HG02870 (cell line): Measurements from ENCODE around the gene RIOK1.

Experiments
- ATAC-seq: cut with Tn5 transposase; IDR thresholded peaks from one replicate; pipeline ENCODE4 v1.9.1; 2021; ENCODE audit warnings: mild to moderate bottlenecking, moderate library complexity; ENCODE audit not compliant: unreplicated experiment

The RIOK1 gene

DNA sequence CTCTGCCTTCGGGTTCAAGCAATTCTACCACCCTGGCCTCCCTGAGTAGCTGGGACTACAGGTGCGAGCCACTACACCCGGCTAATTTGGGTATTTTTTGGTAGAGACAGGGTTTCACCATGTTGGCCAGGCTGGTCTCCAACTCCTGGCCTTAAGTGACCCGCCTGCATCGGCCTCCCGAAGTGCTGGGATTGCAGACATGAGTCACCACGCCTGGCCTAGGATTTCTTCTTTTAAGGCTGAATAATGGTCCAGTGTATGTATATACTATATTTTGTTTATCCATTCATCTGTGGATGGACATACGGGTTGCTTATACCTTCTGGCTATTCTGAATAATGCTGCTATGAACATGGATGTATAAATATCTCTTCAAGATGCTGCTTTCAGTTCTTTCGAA is 17.1 kb downstream of the RIOK1 start:
- no peak for ATAC-seq

DNA sequence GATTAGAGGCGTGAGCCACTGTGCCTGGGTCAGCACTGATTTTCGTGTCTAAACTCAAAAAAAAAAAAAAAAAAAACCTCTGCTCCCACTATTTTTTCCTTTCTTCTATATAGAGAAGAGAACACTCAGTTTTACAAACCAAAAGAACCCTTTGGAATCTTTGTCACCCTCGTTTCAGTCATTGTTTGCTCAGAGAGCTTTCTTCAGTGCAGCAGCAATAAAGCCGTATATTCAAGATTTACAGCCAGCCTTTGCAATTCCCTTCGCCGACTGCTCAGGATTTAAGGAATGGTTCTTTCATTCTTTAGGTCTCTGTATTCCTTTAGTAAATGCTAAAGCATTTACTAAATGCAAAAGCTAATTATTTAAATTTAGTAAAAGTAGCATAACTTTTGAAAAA is 20.1 kb downstream of the RIOK1 start:
- ATAC-seq, result no peak

DNA sequence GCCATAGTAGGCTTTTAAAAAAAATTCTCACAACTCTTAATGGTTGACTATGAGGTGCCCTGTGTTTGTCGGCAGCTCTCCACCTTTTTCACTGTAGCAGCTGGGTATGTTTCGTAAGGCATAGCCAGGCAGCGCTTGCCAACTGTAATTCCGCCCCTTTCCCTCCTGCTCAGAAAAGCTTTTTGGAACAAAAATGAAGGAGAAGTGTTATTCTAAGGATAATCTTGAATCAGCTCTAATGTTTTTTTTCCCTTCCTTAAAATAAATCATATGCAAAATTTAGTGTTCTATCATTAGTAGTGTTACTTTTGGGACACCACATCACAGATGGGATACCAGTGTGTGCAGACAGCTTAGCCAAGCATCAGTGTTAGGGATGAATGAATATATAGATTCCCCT is 21.2 kb downstream of the RIOK1 start:
- no peak for ATAC-seq

DNA sequence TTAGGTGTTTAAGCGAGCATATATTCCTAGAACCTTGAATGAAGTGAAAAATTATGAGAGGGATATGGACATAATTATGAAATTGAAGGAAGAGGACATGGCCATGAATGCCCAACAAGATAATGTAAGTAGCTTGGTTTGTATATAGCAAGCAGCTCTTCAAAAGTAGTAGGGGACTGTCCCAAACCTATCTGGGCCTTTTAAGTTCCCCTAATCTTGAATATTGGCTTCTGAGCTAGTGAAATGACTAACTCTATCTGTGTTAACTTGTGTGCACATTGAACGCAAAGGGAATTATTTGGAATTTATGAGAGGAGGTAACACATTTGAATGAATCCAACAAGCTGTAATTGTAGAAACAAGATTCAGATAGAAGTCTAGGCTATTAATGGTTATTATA is 21.7 kb downstream of the RIOK1 start:
- no peak for ATAC-seq

DNA sequence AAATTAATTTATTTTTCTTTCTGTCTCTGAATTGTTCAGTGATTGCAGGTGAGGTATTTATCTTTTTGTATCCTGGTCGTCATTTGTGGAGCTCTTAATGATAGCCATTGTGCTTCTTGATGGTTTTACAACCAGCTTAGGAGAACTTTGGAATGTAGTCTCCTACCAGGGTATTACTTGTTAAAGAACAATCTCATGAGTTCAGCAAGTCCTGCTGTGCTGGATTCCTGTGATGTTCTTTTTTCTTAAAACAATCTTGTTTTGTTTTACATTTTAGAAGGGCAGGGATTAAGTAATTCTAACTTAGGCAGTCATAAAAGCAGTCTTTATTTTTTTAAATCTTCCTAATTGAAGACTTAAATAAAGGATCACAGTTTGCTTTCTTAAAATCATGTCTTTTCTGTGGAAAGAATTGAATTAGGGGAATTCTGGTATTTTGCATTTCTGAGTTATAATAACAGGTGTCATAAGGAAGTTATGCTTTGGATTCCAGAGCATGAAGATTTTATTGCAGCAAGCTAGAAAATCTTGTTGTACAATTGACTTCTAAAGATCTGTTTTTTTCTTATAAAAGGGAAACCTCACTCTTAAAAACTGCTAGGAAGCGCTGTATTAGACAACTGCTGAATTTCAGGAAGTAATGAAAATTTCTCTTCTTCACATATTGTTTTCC is 23.7 kb downstream of the RIOK1 start:
- ATAC-seq, result no peak

DNA sequence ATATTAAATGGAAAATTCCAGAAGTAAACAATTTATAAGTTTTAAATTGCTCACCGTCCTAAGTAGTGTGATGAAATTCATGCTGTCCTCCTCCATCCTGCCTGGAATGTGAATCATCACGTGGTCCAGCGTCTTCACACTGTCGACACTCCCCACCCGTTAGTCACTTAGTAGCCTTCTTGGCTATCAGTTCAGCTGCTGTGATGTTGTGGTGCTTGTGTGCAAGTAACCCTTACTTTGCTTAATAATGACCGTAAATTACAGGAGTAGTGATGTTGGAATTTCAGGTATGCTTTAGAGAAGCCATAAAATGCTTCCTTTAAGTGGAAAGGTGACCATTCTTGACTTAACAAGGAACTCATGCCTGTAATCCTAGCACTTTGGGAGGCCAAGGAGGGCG is 25.2 kb downstream of the RIOK1 start:
- no peak for ATAC-seq

DNA sequence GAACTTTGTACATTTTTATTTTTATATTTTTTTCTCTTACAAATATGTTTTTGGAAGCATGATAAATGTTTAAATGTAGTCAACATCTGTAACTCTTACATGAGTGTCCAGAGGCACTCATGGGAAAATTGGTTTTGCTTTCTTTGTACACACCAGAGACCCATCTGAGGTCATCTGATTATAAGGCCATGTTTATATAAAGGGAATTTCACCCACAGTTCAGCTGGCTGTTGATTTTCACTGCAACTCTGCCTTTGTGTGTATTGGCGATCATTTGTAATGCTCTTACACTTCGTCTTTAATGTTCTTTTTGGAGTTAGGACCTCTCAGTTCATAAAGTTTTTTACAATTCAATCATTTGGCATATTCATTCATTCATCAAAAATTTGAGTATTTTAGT is 28.1 kb downstream of the RIOK1 start:
- ATAC-seq, result no peak

DNA sequence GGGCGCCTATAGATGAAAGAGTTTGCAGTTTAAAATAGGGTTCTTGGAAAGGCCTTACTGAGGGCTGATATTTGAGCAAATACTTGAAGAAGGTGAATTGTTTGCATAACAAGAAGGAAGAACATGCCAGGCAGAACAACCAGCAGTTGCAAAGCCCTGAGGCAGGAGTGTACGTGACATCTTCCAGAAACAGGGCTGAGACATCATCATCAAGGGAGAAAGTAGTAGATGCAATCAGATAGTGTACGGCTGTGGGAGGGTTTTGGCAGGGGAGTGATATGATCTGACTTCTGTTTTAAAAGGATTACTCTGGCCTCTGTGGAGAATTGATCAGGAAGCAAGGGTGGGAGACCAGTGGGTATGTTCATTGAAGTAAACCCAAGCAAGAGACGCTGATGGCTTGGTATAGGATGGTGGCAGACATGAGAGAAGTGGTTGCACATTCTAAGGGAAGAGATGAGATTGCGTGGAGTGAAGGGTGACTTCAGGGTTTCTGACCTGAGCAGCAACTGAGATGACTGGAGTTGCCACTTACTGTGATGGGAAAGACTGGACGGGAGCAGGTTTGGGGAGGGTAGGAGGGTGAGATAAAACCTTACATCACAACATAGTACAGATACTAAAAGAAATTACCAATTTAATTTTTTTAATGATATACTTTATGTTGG is 28.8 kb downstream of the RIOK1 start:
- ATAC-seq, result no peak

DNA sequence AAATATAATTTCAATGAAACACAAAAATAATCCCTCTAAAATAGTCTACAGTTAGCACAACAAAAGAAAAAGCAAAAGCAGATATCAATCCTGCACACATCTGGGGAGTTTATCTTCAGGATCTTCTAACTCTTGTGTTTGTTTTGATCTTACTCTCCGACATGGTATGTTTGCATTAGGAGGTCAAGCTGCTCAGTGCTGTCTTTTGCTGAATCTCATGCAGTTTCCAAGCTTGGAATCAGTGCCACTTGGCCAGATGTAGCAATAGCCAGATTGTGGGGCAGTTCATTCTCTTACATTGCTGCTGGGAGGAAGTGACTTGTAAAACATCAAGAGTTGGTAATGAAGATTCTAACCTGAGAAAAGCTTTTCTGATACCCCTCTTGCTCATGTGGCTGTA is 29.5 kb downstream of the RIOK1 start:
- no peak for ATAC-seq

DNA sequence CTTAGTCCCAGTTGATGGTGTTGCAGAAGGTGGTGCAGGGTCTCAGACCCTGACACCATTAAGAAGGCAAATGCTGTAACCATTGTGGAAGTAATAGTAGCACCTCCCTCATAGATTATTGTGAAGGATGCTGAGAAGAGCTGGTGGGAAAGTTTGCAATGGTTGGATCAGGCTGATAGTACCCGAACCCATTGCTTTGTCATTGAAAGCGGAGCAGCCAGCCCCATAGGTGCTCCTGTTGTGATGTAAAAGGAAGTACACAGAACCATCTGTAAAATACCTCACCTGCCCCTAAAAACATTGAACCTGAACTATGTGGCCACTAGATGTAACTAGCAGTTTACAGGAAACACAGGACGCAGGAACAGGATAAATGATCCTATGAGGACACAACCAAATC is 31.5 kb downstream of the RIOK1 start:
- ATAC-seq, result no peak

DNA sequence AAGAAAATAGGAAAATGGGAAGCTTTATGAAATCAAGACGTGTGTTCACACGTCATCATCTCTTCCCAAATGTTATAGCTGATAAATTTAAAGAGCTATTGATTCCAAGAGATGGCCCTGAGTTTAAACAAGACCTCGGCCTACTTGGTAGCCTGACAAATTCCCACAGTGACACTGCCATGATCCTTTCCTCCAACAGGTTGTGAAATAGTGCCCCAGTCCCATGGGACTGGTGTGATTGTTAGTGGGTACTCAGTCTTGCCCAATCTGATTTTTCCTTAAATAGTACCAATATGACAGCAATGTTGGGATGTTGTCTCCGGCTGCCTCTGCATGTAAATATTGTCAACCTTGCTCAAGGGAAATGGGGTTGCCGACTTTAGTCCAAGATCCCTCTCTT is 34.5 kb downstream of the RIOK1 start:
- no peak for ATAC-seq

DNA sequence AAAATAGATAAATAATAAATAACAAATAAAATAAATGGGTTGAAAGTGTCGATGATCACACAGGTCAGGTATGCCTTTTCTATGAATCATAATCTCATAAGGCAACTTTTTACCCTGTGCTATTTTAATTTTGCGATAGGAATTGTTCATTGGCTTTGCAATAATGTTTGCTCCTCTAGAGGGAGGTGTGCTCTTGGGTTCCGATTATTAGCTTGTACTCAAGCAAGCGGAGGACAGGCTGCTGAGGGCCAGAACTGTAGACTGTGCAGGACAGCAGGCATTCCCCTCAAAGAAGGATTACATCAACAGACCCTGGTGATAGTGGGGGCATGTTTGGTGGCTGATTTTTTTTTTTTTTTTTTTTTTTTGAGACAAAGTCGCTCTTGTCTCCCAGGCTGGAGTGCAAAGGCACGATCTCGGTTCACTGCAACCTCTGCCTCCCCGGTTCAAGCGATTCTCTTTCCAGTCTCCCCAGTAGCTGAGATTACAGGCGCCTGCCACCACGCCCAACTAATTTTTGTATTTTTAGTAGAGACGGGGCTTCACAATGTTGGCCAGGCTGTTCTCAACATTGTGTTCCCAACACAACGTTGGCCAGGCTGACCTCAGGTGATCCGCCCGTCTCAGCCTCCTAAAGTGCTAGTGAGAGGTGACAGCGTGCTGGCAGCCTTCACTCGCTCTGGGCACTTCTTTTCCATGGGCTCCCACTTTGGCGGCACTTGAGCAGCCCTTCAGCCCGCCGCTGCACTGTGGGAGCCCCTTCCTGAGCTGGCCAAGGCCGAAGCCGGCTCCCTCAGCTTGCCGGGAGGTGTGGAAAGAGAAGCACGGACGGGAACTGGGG is 35.6 kb downstream of the RIOK1 start:
- ATAC-seq, result no peak

DNA sequence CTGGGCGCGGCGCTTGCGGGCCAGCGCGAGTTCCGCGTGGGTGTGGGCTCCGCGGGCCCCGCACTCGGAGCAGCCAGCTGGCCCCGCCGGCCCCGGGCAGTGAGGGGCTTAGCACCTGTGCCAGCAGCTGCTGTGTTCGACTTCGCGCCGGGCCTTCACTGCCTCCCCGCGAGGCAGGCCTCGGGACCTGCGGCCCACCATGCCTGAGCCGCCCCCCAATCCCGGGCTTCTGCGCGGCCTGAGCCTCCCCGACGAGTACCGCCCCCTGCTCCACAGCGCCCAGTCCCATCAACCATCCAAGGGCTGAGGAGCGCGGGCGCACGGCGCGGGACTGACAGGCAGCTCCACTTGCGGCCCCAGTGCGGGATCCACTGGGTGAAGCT is 36.2 kb downstream of the RIOK1 start:
- no peak for ATAC-seq

DNA sequence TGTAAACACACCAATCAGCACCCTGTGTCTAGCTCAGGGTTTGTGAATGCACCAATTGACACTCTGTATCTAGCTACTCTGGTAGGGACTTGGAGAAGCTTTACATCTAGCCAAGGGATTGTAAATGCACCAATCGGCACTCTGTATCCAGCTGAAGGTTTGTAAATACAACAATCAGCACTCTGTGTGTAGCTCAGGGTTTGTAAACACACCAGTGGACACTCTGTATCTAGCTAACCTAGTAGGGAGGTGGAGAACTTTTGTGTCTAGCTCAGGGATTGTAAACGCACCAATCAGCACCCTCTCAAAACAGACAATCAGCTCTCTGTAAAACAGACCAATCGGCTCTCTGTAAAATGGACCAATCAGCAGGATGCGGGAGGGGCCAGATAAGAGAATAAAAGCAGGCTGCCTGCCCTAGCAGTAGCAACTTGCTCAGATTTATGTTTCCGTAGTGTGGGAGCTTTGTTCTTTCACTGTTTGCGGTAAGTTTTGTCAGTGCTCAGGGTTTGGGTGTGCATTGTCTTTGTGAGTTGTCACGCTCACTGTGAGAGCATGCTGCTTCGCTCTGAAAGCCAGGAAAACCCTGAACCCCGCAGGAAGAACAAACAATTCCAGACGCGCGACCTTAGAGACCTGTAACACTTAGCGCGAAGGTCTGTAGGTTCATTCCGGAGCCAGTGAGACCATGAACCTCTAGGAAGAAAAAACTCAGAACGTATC is 37.0 kb downstream of the RIOK1 start:
- no peak for ATAC-seq

DNA sequence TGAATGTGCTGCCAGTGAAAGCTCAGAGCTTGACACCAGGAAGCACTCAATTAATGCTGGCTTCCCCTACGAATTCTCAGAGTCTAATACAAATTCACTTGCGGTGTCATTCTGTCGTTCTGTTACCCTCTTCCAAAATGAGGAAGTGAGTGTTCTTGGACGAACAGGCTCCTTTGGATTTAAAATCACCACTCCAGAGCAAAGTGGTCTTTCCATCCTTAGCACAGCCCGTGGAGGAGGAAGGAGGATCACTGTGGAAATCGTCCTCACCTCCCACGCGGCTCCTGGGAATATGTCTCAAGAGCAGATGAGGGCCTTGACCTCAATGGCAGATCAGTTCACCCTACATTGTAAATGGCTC is 41.7 kb downstream of the RIOK1 start:
- ATAC-seq, result no peak

DNA sequence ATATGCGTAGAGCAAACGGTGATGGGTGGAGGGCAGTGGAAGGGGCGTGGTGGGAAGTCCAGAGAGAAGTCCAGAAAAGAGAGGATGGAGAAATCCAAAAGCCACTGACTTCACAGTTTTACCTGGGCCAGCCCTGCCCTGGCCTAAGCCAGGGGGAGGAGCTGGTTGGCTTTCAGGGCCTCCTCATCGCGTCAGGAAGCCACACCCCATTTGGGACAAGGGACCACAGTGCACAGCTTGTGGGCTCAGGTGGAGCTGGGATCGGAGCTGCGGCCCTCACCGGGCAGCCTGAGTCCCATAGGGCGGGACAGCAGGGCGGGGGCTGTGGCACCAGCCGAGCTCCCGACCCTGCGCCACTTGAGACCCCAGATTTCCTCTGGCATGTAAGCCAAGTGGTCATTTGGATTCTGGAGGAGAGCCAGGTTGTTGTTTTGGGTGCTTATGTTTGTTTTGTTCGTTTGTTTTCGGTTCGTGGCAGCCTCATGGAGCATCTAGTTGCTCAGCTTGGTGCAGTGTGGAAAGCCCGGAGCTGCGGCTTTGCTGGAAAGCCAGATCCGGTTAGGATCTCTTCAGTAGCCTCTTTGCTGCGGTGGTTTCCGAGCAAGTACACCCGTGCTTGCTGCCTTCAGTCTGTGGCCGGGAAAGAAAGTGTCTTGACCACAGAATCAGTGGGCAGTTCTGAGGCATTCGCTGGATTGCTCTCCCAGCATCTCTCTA is 42.2 kb downstream of the RIOK1 start:
- no peak for ATAC-seq

DNA sequence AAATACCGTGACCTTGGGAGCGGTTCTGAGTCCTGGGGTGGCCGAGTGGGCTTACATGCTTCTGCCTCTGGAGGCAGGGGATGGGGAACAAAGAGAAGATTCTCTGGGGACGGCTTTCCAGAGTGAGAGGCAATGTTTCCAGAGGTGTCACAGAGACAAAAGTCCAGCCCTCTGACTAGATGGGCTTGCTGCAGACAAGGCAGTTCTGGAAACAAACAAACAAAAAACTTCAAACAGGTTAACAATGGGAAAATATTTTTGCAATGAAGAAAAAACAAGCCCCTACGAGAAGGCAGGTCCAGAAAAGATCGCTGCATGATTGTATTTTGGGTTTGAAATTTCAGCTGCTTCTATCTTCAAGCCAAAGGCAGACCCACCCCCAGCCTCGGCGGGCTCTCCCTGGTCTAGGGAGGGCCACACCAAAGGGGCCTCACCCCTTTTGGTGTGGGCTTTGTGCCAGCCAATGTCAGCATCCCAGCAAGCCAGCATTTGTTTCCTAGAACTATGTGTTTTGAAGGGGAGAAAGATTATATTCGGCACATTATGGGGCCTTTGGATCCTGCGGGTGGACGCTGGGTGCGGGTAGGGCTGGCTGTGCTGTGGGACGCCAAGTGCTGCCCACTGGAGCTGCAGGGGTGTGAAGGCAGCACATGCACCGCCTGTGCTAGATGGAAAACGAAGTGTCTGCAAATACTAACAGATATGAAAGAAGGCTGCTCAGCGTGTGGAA is 42.9 kb downstream of the RIOK1 start:
- ATAC-seq, result no peak

DNA sequence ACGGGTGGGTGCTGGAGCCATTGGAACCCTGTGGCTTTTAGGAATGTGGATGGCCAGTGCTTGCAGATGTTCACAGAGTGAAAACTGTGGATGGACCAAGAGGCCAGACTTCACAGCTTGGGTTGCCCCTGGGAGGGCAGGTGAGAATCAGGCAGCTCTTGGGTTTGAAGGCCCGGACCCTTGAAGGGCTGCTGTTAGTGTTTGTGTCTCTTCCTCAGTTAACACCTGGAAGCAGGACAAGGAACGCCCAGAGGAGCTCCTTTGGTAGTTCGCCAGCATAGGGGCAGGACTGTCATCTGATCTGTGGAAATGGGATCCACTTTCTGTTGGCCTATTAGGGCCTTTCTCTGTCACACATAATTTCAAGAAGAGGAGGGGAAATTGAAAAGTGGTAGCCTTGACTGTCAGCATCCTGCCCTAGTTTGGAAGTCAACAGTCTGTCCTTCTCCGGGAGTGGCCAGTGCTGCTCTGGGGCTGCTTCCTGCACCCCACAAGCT is 43.6 kb downstream of the RIOK1 start:
- no peak for ATAC-seq

DNA sequence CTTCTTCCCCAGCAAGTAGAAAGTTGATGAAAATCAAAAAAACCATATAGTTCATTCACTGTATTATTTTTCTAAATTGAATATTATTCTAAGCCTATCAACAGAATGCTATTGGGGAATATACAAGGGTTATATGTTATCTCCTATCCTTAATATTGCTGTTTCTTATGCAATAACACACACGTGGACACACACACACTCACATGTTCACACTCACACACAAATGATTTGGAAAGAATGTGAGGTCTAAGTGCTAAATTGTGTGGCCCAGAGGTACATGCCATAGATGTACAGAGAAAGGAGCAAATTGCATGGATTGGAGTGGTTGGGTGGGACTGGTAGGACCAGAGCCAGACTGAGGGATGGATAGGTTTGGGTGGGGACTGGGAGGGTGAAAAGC is 45.1 kb downstream of the RIOK1 start:
- no peak for ATAC-seq

DNA sequence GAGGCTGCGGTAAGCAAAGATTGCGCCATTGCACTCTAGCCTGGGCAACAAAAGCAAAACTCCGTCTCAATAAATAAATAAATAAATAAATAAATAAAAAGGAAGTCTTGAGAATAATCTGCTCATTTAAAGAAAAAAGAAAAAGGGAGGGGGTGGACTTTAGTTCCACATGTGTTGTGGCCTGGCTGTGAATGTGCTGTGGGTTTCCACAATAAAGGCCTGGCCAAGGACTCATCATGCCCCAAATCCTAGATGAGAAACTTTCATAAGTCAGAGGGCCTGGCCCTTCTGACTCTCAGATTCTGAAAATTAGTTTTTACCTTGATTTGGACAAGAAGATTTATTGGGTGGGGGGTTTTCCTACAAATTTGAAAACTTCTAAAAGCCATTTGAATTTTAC is 48.4 kb downstream of the RIOK1 start:
- no peak for ATAC-seq
